ENCODE data around the gene CNIH3.
A peak's percentile ranks its signal among the peaks of the same experiment; 100 is the strongest.

CNIH3 gene

DNA sequence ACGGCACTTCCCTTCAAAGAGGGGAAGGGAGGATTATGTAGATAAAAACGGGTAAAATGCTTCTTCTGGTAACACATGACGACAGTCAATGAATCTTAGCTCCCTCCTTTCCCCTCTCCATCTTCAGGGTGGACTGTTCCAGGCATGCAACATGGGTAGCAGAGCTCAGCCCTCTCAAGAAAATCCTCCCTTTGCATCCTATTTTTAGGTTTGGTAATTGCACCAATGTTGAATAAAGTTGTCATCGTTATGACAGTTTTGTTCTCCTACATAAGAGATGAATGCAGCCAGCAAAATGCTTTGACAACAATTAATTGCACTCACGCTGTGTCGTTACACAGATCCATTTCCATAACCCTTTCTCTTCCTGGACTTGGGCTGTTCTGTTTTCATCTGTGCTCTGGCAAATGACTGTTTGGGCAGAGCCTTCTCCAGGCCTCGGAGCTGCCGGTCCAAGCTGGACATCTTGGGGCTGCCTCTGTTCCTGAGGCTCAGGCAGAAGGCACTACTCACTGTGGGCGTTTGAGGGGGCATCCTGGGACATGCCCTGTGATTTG lies 127.6 kb downstream of the CNIH3 start:
- no peak for TF ChIP-seq CREB1 (IDR thresholded peaks at IDR 0.05; ENCODE audit: low read depth)
- no peak for TF ChIP-seq NFIC (IDR thresholded peaks at IDR 0.05)
- no peak for TF ChIP-seq TAF1 (IDR thresholded peaks at IDR 0.05; ENCODE audit: low read depth)
- TF ChIP-seq YY1 (IDR thresholded peaks at IDR 0.05; ENCODE audit: low read depth): no peak
- TF ChIP-seq, protein P1, sequence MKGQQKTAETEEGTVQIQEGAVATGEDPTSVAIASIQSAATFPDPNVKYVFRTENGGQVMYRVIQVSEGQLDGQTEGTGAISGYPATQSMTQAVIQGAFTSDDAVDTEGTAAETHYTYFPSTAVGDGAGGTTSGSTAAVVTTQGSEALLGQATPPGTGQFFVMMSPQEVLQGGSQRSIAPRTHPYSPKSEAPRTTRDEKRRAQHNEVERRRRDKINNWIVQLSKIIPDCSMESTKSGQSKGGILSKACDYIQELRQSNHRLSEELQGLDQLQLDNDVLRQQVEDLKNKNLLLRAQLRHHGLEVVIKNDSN (IDR thresholded peaks at IDR 0.05): no peak
- no peak for TF ChIP-seq EP300 (IDR thresholded peaks at IDR 0.05; ENCODE audit: borderline replicate concordance)
- TF ChIP-seq EGR1 (IDR thresholded peaks at IDR 0.05): no peak
- TF ChIP-seq TEAD4 (IDR thresholded peaks at IDR 0.05): no peak
- TF ChIP-seq, protein P2, sequence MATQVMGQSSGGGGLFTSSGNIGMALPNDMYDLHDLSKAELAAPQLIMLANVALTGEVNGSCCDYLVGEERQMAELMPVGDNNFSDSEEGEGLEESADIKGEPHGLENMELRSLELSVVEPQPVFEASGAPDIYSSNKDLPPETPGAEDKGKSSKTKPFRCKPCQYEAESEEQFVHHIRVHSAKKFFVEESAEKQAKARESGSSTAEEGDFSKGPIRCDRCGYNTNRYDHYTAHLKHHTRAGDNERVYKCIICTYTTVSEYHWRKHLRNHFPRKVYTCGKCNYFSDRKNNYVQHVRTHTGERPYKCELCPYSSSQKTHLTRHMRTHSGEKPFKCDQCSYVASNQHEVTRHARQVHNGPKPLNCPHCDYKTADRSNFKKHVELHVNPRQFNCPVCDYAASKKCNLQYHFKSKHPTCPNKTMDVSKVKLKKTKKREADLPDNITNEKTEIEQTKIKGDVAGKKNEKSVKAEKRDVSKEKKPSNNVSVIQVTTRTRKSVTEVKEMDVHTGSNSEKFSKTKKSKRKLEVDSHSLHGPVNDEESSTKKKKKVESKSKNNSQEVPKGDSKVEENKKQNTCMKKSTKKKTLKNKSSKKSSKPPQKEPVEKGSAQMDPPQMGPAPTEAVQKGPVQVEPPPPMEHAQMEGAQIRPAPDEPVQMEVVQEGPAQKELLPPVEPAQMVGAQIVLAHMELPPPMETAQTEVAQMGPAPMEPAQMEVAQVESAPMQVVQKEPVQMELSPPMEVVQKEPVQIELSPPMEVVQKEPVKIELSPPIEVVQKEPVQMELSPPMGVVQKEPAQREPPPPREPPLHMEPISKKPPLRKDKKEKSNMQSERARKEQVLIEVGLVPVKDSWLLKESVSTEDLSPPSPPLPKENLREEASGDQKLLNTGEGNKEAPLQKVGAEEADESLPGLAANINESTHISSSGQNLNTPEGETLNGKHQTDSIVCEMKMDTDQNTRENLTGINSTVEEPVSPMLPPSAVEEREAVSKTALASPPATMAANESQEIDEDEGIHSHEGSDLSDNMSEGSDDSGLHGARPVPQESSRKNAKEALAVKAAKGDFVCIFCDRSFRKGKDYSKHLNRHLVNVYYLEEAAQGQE (IDR thresholded peaks at IDR 0.05; ENCODE audit: low read depth): no peak
- TF ChIP-seq TCF12 (IDR thresholded peaks at IDR 0.05; ENCODE audit: low read depth): no peak
- TF ChIP-seq FOXM1 (IDR thresholded peaks at IDR 0.05; ENCODE audit: borderline replicate concordance, low read depth): no peak
- no peak for TF ChIP-seq ZBTB7A (IDR thresholded peaks at IDR 0.05; ENCODE audit: low read depth)
- no peak for TF ChIP-seq RAD21 (IDR thresholded peaks at IDR 0.05; ENCODE audit: low read depth)
- no peak for TF ChIP-seq CEBPB (IDR thresholded peaks at IDR 0.05)
- TF ChIP-seq, protein P3, sequence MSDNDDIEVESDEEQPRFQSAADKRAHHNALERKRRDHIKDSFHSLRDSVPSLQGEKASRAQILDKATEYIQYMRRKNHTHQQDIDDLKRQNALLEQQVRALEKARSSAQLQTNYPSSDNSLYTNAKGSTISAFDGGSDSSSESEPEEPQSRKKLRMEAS (IDR thresholded peaks at IDR 0.05): no peak

DNA sequence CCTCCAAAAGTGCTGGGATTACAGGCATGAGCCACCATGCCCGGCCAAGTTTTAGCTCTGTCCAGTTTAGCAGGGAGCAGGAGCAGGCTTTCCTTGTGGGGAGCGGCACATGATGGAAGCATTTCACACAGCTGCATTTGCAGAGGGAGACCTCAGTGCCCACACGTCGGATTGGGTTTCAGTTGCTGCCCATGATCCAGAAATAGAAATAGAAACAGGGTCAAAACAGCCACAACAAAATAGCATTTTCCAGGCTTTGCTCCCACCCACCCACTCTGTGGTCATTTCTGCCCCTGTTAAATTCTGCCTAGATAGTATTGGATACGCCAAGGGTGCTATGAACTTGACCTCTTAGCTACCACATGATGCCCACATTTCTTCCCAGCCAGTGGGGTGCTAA lies 128.4 kb downstream of the CNIH3 start:
- TF ChIP-seq TCF12 (IDR thresholded peaks at IDR 0.05; ENCODE audit: low read depth) (no peak), YY1 (IDR thresholded peaks at IDR 0.05; ENCODE audit: low read depth) (no peak), RAD21 (IDR thresholded peaks at IDR 0.05; ENCODE audit: low read depth) (no peak), TAF1 (IDR thresholded peaks at IDR 0.05; ENCODE audit: low read depth) (no peak)
- TF ChIP-seq, protein P3 (IDR thresholded peaks at IDR 0.05): no peak

DNA sequence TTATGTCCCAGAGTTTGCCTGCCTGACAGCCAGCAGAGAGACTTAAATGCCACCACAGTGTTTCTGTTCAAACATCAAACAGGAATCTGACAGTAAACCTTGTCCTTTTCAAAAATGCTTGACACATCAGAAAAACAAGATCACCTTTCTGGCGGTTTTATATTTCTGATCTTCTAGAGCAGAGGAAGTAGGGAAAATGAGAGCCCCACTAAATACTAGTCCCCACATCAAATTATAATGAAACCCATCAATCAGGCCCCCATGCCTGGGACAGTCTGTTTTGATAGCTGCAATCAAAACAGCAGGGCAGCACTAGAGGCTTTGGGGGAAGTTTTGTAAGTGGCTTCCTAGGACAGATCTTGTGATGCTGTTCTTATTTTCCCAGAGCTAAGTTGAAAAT lies 129.3 kb downstream of the CNIH3 start:
- TF ChIP-seq FOXM1 (IDR thresholded peaks at IDR 0.05; ENCODE audit: borderline replicate concordance, low read depth): no peak
- TF ChIP-seq, protein P1 (IDR thresholded peaks at IDR 0.05): no peak
- no peak for TF ChIP-seq RAD21 (IDR thresholded peaks at IDR 0.05; ENCODE audit: low read depth)
- TF ChIP-seq TAF1 (IDR thresholded peaks at IDR 0.05; ENCODE audit: low read depth): no peak
- TF ChIP-seq ZBTB7A (IDR thresholded peaks at IDR 0.05; ENCODE audit: low read depth): no peak
- TF ChIP-seq CREB1 (IDR thresholded peaks at IDR 0.05; ENCODE audit: low read depth): no peak
- TF ChIP-seq, protein P3 (IDR thresholded peaks at IDR 0.05): no peak
- TF ChIP-seq YY1 (IDR thresholded peaks at IDR 0.05; ENCODE audit: low read depth): no peak
- no peak for TF ChIP-seq EP300 (IDR thresholded peaks at IDR 0.05; ENCODE audit: borderline replicate concordance)
- TF ChIP-seq, protein P2 (IDR thresholded peaks at IDR 0.05; ENCODE audit: low read depth): no peak
- TF ChIP-seq NFIC (IDR thresholded peaks at IDR 0.05): no peak
- TF ChIP-seq CEBPB (IDR thresholded peaks at IDR 0.05): no peak
- TF ChIP-seq EGR1 (IDR thresholded peaks at IDR 0.05): no peak
- TF ChIP-seq TCF12 (IDR thresholded peaks at IDR 0.05; ENCODE audit: low read depth): no peak
- TF ChIP-seq TEAD4 (IDR thresholded peaks at IDR 0.05): no peak

DNA sequence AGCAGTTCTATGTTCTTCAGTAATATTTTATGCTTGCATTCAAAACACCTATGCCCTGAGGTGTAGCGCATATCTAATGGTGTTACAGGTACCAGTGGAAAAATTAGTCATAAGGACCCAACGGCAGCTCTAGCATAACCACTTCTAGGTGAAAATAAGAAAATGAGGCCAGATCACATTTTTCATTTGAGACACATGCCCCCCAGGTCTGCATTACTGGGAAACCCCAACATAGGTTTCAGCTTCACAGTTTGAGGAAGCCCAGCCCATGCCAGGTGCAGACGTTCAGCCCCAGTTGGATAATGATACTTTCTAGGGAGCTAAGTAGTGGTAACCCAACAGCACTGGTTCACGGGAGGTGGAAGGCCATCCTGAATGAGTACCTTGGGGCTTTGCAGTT lies 129.8 kb downstream of the CNIH3 start:
- no peak for TF ChIP-seq TCF12 (IDR thresholded peaks at IDR 0.05; ENCODE audit: low read depth)
- no peak for TF ChIP-seq CEBPB (IDR thresholded peaks at IDR 0.05)
- TF ChIP-seq, protein P1 (IDR thresholded peaks at IDR 0.05): no peak
- TF ChIP-seq ZBTB7A (IDR thresholded peaks at IDR 0.05; ENCODE audit: low read depth): no peak
- TF ChIP-seq CREB1 (IDR thresholded peaks at IDR 0.05; ENCODE audit: low read depth): no peak
- TF ChIP-seq EP300 (IDR thresholded peaks at IDR 0.05; ENCODE audit: borderline replicate concordance): no peak

DNA sequence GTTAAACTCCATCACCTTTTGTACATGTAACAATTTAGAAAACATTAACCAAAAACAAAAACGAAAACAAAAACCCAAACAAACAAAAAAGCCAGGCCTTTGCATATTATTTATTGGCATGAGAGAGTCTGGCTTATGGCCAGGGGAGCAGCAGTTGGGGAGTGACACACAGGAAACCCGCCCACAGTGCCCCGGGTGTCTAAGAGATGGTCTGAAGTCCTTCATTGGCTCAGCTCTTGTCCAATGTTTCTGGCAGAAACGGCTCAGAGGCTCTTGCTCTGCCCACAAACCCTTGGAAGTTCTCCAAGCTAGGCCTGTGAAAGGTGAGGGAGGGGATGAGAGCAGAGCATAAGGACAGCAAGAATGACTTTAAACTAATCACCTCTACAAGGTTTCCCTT lies 131.5 kb downstream of the CNIH3 start:
- TF ChIP-seq TEAD4 (IDR thresholded peaks at IDR 0.05) (no peak), RAD21 (IDR thresholded peaks at IDR 0.05; ENCODE audit: low read depth) (no peak), NFIC (IDR thresholded peaks at IDR 0.05) (0 out of 2 replicates have a peak, but pooled peaks have one; percentile 11), CREB1 (IDR thresholded peaks at IDR 0.05; ENCODE audit: low read depth) (no peak)
- TF ChIP-seq, protein P1 (IDR thresholded peaks at IDR 0.05): no peak
